Loucy (cell line): Measurements from ENCODE around the gene C2CD4C.

ENCODE experiments used
- H2AFZ ChIP-seq: fragments of 200-600 bp; sonication (generic); 2 replicates; pipeline ENCODE4 v1.6.0; 2016; ENCODE audit warnings: antibody characterized with exemption, mild to moderate bottlenecking, low read length, moderate library complexity
- H3F3A ChIP-seq: fragments of 200-600 bp; 2 replicates; pipeline ENCODE4 v1.6.0; 2016; ENCODE audit warnings: antibody characterized with exemption, low read depth, mild to moderate bottlenecking
- H3K27me3 ChIP-seq: fragments of 200-600 bp; sonication (generic); 2 replicates; pipeline ENCODE4 v1.6.1; 2014; ENCODE audit warnings: low read length, mild to moderate bottlenecking; ENCODE audit not compliant: insufficient read depth, poor library complexity, severe bottlenecking
- H3K36me3 ChIP-seq: fragments of 200-600 bp; sonication (generic); 2 replicates; pipeline ENCODE4 v1.6.1; 2016; ENCODE audit warnings: low read length; ENCODE audit not compliant: insufficient read depth
- H3K4me1 ChIP-seq: fragments of 200-600 bp; sonication (generic); 2 replicates; pipeline ENCODE4 v1.5.1; 2014; ENCODE audit warnings: low read length, mild to moderate bottlenecking; ENCODE audit not compliant: insufficient read depth, poor library complexity, severe bottlenecking
- H3K4me2 ChIP-seq: fragments of 200-600 bp; sonication (generic); 2 replicates; pipeline ENCODE4 v1.6.0; 2014; ENCODE audit warnings: antibody characterized with exemption, low read length, low read depth, mild to moderate bottlenecking; ENCODE audit not compliant: poor library complexity, severe bottlenecking
- H3K4me3 ChIP-seq: fragments of 200-600 bp; sonication (generic); 2 replicates; pipeline ENCODE4 v1.5.1; 2014; ENCODE audit warnings: low read length, mild to moderate bottlenecking, mixed read lengths; ENCODE audit not compliant: poor library complexity, severe bottlenecking
- H3K79me2 ChIP-seq: fragments of 200-600 bp; sonication (generic); 2 replicates; pipeline ENCODE4 v1.6.1; 2014; ENCODE audit warnings: low read length; ENCODE audit not compliant: insufficient read depth
- H3K9ac ChIP-seq: fragments of 200-600 bp; sonication (generic); 2 replicates; pipeline ENCODE4 v1.6.0; 2014; ENCODE audit warnings: mild to moderate bottlenecking, low read depth, low read length, moderate library complexity; ENCODE audit not compliant: poor library complexity, severe bottlenecking
- H3K9me2 ChIP-seq: fragments of 200-600 bp; sonication (generic); replicated peaks from 2 replicates; pipeline ENCODE4 v1.6.1; 2016; ENCODE audit warnings: low read depth, low read length, mixed read lengths
- H3K9me3 ChIP-seq: fragments of 200-600 bp; sonication (generic); 2 replicates; pipeline ENCODE4 v1.6.1; 2014; ENCODE audit warnings: mild to moderate bottlenecking, antibody characterized with exemption, low read length, low read depth; ENCODE audit not compliant: insufficient read depth
- H4K20me1 ChIP-seq: fragments of 200-600 bp; sonication (generic); 2 replicates; pipeline ENCODE4 v1.6.0; 2014; ENCODE audit warnings: antibody characterized with exemption, low read length, mild to moderate bottlenecking; ENCODE audit not compliant: insufficient read depth, poor library complexity, severe bottlenecking
- EZH2phosphoT487 ChIP-seq: fragments of 200-600 bp; IDR thresholded peaks from 2 replicates; pipeline ENCODE4 v1.6.1; 2018; ENCODE audit warnings: antibody characterized with exemption, mild to moderate bottlenecking, moderate library complexity, borderline replicate concordance
- TF ChIP-seq, protein P1 (sequence below): fragments of 200-600 bp; sonication (generic); conservative IDR thresholded peaks from 2 replicates; pipeline ENCODE4 v1.5.1; 2014; ENCODE audit warnings: mild to moderate bottlenecking, antibody characterized with exemption, low read length

The C2CD4C gene

DNA sequence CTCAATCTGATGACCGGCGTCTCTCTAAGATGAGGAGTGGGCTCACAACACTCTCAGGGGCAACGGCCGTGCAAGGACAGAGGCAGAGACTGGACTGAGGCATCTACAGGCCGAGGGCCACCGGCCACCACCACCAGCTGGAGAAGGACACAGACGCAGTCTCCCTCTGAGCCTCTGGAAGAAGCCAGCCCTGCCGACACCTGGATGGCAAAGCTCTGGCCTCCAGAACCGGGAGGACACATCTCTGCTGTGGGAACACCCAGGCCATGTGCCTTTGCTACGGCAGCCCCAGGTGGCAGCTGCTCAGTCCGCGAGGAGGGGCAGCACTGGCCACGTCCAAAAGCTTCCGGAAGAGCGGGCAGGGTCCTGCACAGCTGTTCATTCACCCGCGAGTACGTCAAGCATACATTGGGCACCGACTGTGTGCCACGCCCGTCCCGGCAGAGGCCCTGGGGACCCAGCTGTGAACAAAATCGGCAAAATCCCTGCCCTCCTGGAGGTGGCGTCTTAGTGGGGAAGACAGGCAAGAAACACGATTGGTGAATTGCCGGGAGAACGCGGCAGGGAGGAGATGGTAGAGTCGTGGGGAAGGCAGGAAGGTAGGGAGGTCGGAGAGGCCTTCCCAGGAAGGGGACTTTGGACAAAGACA is 17.1 kb downstream of the C2CD4C start:
- Histone ChIP-seq H4K20me1 (no peaks in the 10 kb centered on the region), H3K9ac (no peak overlapping the region), H3K9me3 (peaks cover 17% of the 10 kb centered on the region; the same call in 1 of the 2 replicates), H3K27me3 (no peaks in the 10 kb centered on the region), H3K4me3 (no peak overlapping the region), H2AFZ (no peak overlapping the region), H3K4me2 (no peak overlapping the region), H3K9me2 (no peaks in the 10 kb centered on the region), H3F3A (no peaks in the 10 kb centered on the region), H3K79me2 (no peaks in the 10 kb centered on the region), H3K4me1 (no peaks in the 10 kb centered on the region), H3K36me3 (no peaks in the 10 kb centered on the region)
- TF ChIP-seq EZH2phosphoT487 = no peak
- TF ChIP-seq, protein P1, sequence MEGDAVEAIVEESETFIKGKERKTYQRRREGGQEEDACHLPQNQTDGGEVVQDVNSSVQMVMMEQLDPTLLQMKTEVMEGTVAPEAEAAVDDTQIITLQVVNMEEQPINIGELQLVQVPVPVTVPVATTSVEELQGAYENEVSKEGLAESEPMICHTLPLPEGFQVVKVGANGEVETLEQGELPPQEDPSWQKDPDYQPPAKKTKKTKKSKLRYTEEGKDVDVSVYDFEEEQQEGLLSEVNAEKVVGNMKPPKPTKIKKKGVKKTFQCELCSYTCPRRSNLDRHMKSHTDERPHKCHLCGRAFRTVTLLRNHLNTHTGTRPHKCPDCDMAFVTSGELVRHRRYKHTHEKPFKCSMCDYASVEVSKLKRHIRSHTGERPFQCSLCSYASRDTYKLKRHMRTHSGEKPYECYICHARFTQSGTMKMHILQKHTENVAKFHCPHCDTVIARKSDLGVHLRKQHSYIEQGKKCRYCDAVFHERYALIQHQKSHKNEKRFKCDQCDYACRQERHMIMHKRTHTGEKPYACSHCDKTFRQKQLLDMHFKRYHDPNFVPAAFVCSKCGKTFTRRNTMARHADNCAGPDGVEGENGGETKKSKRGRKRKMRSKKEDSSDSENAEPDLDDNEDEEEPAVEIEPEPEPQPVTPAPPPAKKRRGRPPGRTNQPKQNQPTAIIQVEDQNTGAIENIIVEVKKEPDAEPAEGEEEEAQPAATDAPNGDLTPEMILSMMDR = no peak

DNA sequence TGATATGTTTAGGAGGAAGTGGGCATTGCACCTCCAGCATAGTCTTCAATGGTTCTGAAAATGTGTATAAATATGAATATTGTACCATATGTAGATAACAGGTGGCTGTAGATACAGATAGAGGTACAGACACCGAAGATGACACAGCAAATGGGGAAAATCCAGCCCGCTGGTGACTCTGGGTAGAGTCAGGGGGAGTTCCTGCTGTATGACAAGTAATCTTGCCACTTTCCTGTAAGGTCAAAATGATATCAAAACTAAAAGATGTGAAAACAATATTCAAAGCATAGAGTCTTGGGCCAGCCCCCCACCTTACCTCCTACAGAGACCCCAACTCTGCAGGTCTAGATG is 17.8 kb downstream of the C2CD4C start:
- H3K4me3 ChIP-seq = no peak overlapping the region
- no peaks in the 10 kb centered on the region for H3K79me2 ChIP-seq
- no peaks in the 10 kb centered on the region for H3K9me2 ChIP-seq
- H4K20me1 ChIP-seq = no peaks in the 10 kb centered on the region
- peaks cover 17% of the 10 kb centered on the region; the same call in 1 of the 2 replicates for H3K9me3 ChIP-seq
- H3K36me3 ChIP-seq = no peaks in the 10 kb centered on the region
- no peak overlapping the region for H2AFZ ChIP-seq
- no peaks in the 10 kb centered on the region for H3K4me1 ChIP-seq
- H3K9ac ChIP-seq = no peak overlapping the region
- TF ChIP-seq, protein P1 = no peak
- TF ChIP-seq EZH2phosphoT487 = no peak
- H3F3A ChIP-seq = no peaks in the 10 kb centered on the region
- H3K27me3 ChIP-seq = no peaks in the 10 kb centered on the region
- no peak overlapping the region for H3K4me2 ChIP-seq

DNA sequence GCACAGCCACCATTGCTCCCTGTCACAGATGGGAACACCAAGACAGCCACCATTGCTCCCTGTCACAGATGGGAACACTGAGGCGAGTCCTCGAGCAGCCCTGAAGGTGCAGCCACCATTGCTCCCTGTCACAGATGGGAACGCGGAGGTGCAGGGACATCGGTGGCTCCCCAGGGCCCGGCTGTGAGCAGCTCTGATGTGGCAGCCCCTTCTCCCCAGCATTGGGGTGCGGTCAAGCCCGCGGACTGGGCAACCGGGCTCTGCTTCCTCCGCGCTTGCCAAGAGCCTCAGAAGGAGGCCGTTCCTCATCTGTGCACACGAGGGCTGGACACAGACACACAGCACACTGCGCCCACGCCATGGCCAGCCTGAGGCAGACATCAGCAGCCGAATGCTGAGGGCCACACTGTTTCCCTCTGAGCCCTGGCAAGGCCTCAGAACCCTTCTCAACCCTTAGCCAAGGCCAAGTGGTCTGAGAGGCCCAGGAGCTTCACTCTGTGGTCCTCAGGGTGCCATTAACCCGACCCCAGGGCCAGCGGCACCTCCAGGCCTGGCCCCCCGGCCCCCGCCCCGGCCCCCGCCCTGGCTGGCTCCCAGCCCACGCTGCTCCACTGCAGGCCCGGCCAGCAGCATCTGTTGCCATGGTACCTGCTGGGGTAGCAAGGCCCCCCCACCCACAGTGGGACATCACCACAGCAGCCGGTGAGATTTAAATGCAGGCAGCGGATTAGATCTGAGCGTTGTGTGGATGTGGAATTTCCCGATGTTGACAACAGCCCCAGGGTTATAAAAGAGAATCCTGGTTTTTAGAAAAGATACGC is 18.4 kb downstream of the C2CD4C start:
- no peaks in the 10 kb centered on the region for H3K27me3 ChIP-seq
- no peak overlapping the region for H2AFZ ChIP-seq
- H3K4me3 ChIP-seq = no peak overlapping the region
- H3K4me2 ChIP-seq = no peak overlapping the region
- no peaks in the 10 kb centered on the region for H3K79me2 ChIP-seq
- peaks cover 17% of the 10 kb centered on the region; the same call in 1 of the 2 replicates for H3K9me3 ChIP-seq
- no peaks in the 10 kb centered on the region for H3K9me2 ChIP-seq
- H3F3A ChIP-seq = no peaks in the 10 kb centered on the region
- H3K9ac ChIP-seq = no peak overlapping the region
- no peak for TF ChIP-seq EZH2phosphoT487
- TF ChIP-seq, protein P1 = no peak
- H3K4me1 ChIP-seq = no peaks in the 10 kb centered on the region
- H4K20me1 ChIP-seq = no peaks in the 10 kb centered on the region
- H3K36me3 ChIP-seq = no peaks in the 10 kb centered on the region
